GM18502 (cell line): ENCODE measurements around the gene RAC3.

Experiments used
- ATAC-seq: cut with Tn5 transposase; IDR thresholded peaks from one replicate; pipeline ENCODE4 v1.9.1; 2021; ENCODE audit warnings: mild to moderate bottlenecking; ENCODE audit not compliant: unreplicated experiment, poor library complexity

The RAC3 gene

GRCh38 chr17:82031303-82031884 lies at the start of gene RAC3:
Gene RAC3, plus strand, starts transcription at chr17:82031678. Its CDS starts 84 bp downstream, at chr17:82031762.
- peak; percentile 15 for ATAC-seq

GRCh38 chr17:81983011-81983638 lies 48.4 kb upstream of the RAC3 start:
- no peak for ATAC-seq

- ATAC-seq: no peak
Measured at GRCh38 chr17:81983639-81984373, 47.7 kb upstream of the RAC3 start.

GRCh38 chr17:81984773-81985410 lies 46.6 kb upstream of the RAC3 start:
- ATAC-seq: no peak

- no peak for ATAC-seq
Measured at GRCh38 chr17:81986606-81987005, 44.9 kb upstream of the RAC3 start.

- no peak for ATAC-seq
Measured at GRCh38 chr17:81987161-81987770, 44.2 kb upstream of the RAC3 start.

- no peak for ATAC-seq
Measured at GRCh38 chr17:81990836-81991683, 40.4 kb upstream of the RAC3 start.

- ATAC-seq: no peak
Measured at GRCh38 chr17:81991684-81992305, 39.7 kb upstream of the RAC3 start.

- ATAC-seq: no peak
Measured at GRCh38 chr17:81992306-81993102, 39.0 kb upstream of the RAC3 start.

GRCh38 chr17:81993729-81994592 lies 37.5 kb upstream of the RAC3 start:
- ATAC-seq: no peak

- no peak for ATAC-seq
Measured at GRCh38 chr17:81994593-81995462, 36.6 kb upstream of the RAC3 start.

- ATAC-seq: no peak
Measured at GRCh38 chr17:81995463-81996231, 35.8 kb upstream of the RAC3 start.

- no peak for ATAC-seq
Measured at GRCh38 chr17:81996232-81996756, 35.2 kb upstream of the RAC3 start.

- ATAC-seq: no peak
Measured at GRCh38 chr17:81996757-81997441, 34.6 kb upstream of the RAC3 start.

GRCh38 chr17:81998212-81998611 lies 33.3 kb upstream of the RAC3 start:
- no peak for ATAC-seq
